GM12891 (cell line): Measurements from ENCODE around the gene VMP1.

Source experiments
- PAX5 ChIP-seq: IDR thresholded peaks from 2 replicates; pipeline ENCODE4 v1.6.1; 2011; ENCODE audit warnings: low read length, moderate library complexity, mild to moderate bottlenecking; ENCODE audit not compliant: insufficient read depth, severe bottlenecking
- POLR2A ChIP-seq: IDR thresholded peaks from 2 replicates; pipeline ENCODE4 v1.6.1; 2011; ENCODE audit warnings: low read depth, low read length, control low read depth
- POLR2AphosphoS5 ChIP-seq: IDR thresholded peaks from 2 replicates; pipeline ENCODE4 v1.6.1; 2011; ENCODE audit warnings: low read depth, low read length, control low read depth
- TAF1 ChIP-seq: IDR thresholded peaks from 2 replicates; pipeline ENCODE4 v1.6.1; 2011; ENCODE audit warnings: low read depth, low read length, control low read depth

GRCh38 chr17:59786213-59786535 is 78.7 kb downstream of the VMP1 start:
- TF ChIP-seq POLR2A (no peak; the same call in 1 of the 2 replicates), POLR2AphosphoS5 (no peak; the same call in 1 of the 2 replicates), PAX5 (no peak), TAF1 (no peak; the same call in 1 of the 2 replicates)
